Mesothelial cell of epicardium (in vitro differentiated cells): ENCODE measurements around the gene R3HDM2. TPM values are rescaled to one million over a fixed set of nuclear protein-coding genes. Genes with fewer than 3 reads are reported as not detected.

ENCODE experiments used
- DNase-seq, 2 experiments: peaks; one replicate each; pipeline ENCODE4 v3.0.0; 2021; ENCODE audit warnings: low spot score in 2 of 2; ENCODE audit not compliant: unreplicated experiment in 2 of 2
- H3K27ac Mint-ChIP-seq: 2 replicates; pipeline ENCODE4 v1.8.0; 2021; ENCODE audit warnings: mixed read lengths
- H3K27me3 Mint-ChIP-seq: 2 replicates; pipeline ENCODE4 v1.8.0; 2021; ENCODE audit warnings: low read depth, mixed read lengths
- H3K36me3 Mint-ChIP-seq: 2 replicates; pipeline ENCODE4 v1.8.0; 2021; ENCODE audit warnings: mixed read lengths
- H3K4me1 Mint-ChIP-seq: 2 replicates; pipeline ENCODE4 v1.8.0; 2021; ENCODE audit warnings: mixed read lengths
- H3K4me3 Mint-ChIP-seq: 2 replicates; pipeline ENCODE4 v1.8.0; 2021; ENCODE audit warnings: mild to moderate bottlenecking, moderate library complexity, mixed read lengths
- H3K9me3 Mint-ChIP-seq: 2 replicates; pipeline ENCODE4 v1.8.0; 2021; ENCODE audit warnings: mixed read lengths
- CTCF ChIP-seq: fragments of 200-600 bp; sonication (generic); IDR thresholded peaks from one replicate; pipeline ENCODE4 v1.5.0; 2021; ENCODE audit warnings: antibody characterized with exemption; ENCODE audit not compliant: unreplicated experiment
- total RNA-seq: library from RNA; stranded (reverse); gene quantifications from 3 replicates; pipeline ENCODE4 v1.2.1, GENCODE V29; 2021

R3HDM2 gene
- total RNA-seq, 1 donor from 2014 or later = 111 TPM

GRCh38 chr12:57332646-57333312 lies 98.1 kb downstream of the R3HDM2 start:
- no peak for DNase-seq
- TF ChIP-seq CTCF = no peak
- H3K4me1 Mint-ChIP-seq = no peaks in the 10 kb centered on the region
- no peak overlapping the region for H3K4me3 Mint-ChIP-seq
- H3K27ac Mint-ChIP-seq = peak overlapping the region; percentile 10
- no peaks in the 10 kb centered on the region for H3K27me3 Mint-ChIP-seq
- peaks cover 36% of the 10 kb centered on the region for H3K36me3 Mint-ChIP-seq
- H3K9me3 Mint-ChIP-seq = peaks cover 8% of the 10 kb centered on the region

- DNase-seq = no peak
- TF ChIP-seq CTCF = no peak
- no peak overlapping the region for H3K4me3 Mint-ChIP-seq
- H3K4me1 Mint-ChIP-seq = no peaks in the 10 kb centered on the region
- peaks cover 37% of the 10 kb centered on the region for H3K36me3 Mint-ChIP-seq
- H3K9me3 Mint-ChIP-seq = peaks cover 7% of the 10 kb centered on the region
- no peaks in the 10 kb centered on the region for H3K27me3 Mint-ChIP-seq
- no peak overlapping the region for H3K27ac Mint-ChIP-seq
Measured at GRCh38 chr12:57330992-57331391, 99.9 kb downstream of the R3HDM2 start.

GRCh38 chr12:57329219-57329618 lies 101.6 kb downstream of the R3HDM2 start:
- TF ChIP-seq CTCF = no peak

GRCh38 chr12:57325395-57325794 lies 105.4 kb downstream of the R3HDM2 start:
- no peak for DNase-seq
- peaks cover 4% of the 10 kb centered on the region for H3K4me1 Mint-ChIP-seq
- no peak overlapping the region for H3K4me3 Mint-ChIP-seq
- H3K27me3 Mint-ChIP-seq = no peaks in the 10 kb centered on the region
- no peak for TF ChIP-seq CTCF
- peaks cover 28% of the 10 kb centered on the region for H3K36me3 Mint-ChIP-seq
- H3K27ac Mint-ChIP-seq = no peak overlapping the region
- peaks cover 3% of the 10 kb centered on the region for H3K9me3 Mint-ChIP-seq

More at GRCh38 chr12:57329219-57329618, 101.6 kb downstream of the R3HDM2 start:
- Mint-ChIP-seq H3K36me3 (peaks cover 35% of the 10 kb centered on the region), H3K4me1 (no peaks in the 10 kb centered on the region), H3K4me3 (no peak overlapping the region), H3K9me3 (peaks cover 7% of the 10 kb centered on the region), H3K27me3 (no peaks in the 10 kb centered on the region), H3K27ac (no peak overlapping the region)
- no peak for DNase-seq

GRCh38 chr12:57323416-57323815 lies 107.4 kb downstream of the R3HDM2 start:
- no peak for TF ChIP-seq CTCF
- Mint-ChIP-seq H3K27me3 (no peaks in the 10 kb centered on the region), H3K4me3 (no peak overlapping the region), H3K27ac (no peak overlapping the region), H3K9me3 (peaks cover 3% of the 10 kb centered on the region), H3K4me1 (peaks cover 16% of the 10 kb centered on the region), H3K36me3 (peaks cover 20% of the 10 kb centered on the region)
- no peak for DNase-seq

- H3K36me3 Mint-ChIP-seq = peaks cover 2% of the 10 kb centered on the region
- H3K27me3 Mint-ChIP-seq = no peaks in the 10 kb centered on the region
- H3K27ac Mint-ChIP-seq = peak overlapping the region; percentile 45
- peaks cover 16% of the 10 kb centered on the region for H3K4me1 Mint-ChIP-seq
- no peaks in the 10 kb centered on the region for H3K9me3 Mint-ChIP-seq
- no peak overlapping the region for H3K4me3 Mint-ChIP-seq
- no peak for TF ChIP-seq CTCF
- DNase-seq = no peak
Measured at GRCh38 chr12:57320639-57321038, 110.2 kb downstream of the R3HDM2 start.
